CD4-positive, alpha-beta T cell treated with Interleukin-1 beta for 1 hour (primary cell): ENCODE data around the gene PDLIM1.

Experiments used
- DNase-seq, 2 donors: peaks; one replicate each; pipeline ENCODE4 v3.0.0-alpha.2; 2020 to 2022

PDLIM1 gene

DNA sequence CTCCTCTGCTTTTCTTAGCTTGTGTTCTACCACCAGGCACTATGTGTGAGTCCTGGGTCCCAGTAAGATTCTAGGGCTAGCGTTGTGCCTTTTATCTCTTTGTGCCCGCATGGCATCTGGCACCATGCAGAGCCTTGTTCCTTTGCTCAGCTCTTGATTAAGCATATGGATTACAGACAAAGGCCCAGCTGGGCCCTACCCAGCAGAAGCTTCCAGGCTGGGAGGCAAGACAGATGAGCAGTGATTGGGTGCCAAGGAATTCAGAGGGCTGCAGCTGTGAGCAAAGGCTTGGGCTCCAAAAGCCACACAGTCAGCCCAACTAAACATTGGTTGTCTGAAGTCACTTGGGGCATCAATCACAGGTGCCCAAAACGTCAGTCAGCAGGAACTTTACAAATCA is 94.8 kb downstream of the PDLIM1 start:
- DNase-seq = no peak

DNA sequence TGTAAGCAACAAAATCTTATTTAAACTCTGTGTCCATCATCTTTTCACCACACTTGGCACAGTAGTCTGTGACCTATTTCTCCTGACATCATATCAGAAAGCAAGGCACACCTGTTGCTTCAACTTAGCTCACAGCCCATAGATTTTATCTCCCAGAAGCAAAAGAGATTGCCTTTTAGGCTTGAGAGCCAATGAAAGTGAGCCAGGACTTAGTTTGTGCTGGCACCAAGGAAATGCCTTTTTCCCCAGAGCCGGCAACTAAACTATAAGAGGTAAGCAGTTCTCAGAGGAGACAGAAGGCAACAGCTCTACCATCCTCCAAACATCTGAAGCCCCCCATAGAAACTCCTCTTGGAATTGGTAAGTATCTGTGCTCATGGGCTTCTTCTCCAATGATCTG is 96.9 kb downstream of the PDLIM1 start, which contains the start of gene ACSM6:
Gene ACSM6 (plus strand): TSS at position 295 of the 400 bp plus-strand sequence. CDS start 248 bp downstream, outside the sequence.
- no peak for DNase-seq

DNA sequence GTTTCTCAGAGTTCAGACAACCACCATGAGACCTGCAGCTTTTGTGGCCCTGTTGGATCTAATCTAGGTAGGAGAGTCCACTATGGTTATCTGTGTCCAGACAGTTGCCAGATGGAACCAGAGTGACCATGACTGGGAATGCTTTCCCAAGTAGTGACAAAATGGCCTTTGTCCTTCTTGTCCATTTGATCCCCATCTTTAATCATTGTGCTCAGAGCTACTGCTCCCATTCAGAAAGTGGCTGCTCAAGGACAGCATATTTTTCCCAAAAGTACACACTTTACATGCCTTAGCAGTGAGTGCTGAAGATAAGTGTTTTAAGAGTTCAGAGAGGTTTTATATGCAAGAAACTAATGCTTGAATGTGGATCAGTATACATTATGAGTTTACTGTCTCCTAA is 102.2 kb downstream of the PDLIM1 start:
- DNase-seq = no peak

DNA sequence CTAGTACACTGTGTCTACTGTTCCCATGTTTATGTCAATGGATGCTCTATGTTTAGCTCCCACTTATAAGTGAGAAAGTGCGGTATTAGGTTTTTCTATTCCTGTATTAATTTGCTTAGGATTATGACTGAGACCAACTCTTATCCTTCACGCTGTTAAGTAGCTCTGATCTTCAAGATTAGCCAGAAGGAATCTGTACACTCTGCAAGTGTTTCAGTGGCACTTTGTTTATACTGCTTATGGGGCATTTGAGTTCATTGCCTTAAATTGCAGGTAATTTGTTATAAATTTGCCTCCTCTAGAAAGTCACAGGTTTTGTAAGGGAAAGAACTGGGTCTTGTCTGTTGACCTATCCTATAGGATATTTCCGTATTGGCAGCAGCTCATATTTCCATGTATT is 103.2 kb downstream of the PDLIM1 start:
- no peak for DNase-seq
